T1000 (cell line): ENCODE data around the gene PAPLN.

ENCODE experiments used
- DNase-seq: peaks from one replicate; lab custom pipeline; 2025; ENCODE audit warnings: mixed read lengths; lab: John Stamatoyannopoulos, UW

PAPLN gene

DNA sequence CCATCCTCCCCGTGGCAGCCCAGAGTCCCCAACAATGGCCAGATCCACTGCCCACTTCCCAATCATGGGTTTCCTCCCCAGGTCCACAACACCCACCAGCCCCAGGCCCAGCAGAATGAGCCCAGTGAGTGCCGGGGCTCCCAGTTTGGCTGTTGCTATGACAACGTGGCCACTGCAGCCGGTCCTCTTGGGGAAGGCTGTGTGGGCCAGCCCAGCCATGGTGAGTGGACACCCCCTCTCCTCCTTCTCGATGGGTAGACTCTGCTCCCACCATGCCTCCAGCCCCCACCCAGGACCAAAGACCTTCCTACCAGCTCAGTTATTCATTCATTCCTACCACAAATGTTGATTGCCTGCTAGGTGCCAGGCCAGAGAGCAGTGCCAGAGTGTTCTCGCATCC is 23.8 kb downstream of the PAPLN start:
- no peak for DNase-seq

DNA sequence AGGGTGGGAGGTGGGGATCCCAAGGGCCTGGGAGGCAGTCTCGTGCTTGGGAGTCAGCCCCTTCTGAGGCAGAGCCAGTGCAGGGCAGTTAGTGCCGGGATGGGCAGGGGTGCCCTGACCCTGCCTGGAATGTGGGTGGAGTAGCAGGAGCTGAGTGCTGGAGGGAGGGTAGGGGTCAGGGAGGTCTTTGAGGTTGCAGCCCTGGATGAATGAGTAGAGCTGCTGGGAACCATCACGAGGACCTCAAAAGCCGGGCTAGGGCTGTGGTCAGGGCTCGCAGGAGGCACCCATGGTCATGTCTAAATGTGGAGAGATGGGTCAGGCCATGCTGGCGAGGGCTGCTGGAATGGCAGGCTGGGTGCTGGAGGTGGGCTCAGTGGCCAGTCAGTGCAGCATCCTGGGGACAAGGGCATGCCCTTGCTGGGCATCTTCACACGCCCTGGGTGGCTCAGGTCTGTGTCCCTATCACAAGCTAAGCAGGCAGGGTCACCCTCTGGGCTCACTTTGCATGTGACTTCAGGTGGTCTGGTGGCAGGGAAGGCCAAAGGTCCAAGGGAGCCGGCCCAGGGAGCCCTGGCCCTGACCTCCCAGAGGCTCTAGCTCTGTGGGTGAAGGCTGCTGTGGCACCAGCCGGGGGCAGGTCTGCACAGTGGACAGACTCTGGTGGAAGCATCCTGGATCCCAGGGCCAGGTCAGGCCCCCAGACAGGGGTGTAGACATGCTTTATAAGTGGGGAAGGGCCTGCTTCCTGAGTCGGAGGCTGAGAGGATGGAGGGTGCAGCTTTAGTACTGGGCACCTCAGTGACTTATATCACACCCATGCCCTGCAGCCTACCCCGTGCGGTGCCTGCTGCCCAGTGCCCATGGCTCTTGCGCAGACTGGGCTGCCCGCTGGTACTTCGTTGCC is 24.5 kb downstream of the PAPLN start:
- DNase-seq = no peak

DNA sequence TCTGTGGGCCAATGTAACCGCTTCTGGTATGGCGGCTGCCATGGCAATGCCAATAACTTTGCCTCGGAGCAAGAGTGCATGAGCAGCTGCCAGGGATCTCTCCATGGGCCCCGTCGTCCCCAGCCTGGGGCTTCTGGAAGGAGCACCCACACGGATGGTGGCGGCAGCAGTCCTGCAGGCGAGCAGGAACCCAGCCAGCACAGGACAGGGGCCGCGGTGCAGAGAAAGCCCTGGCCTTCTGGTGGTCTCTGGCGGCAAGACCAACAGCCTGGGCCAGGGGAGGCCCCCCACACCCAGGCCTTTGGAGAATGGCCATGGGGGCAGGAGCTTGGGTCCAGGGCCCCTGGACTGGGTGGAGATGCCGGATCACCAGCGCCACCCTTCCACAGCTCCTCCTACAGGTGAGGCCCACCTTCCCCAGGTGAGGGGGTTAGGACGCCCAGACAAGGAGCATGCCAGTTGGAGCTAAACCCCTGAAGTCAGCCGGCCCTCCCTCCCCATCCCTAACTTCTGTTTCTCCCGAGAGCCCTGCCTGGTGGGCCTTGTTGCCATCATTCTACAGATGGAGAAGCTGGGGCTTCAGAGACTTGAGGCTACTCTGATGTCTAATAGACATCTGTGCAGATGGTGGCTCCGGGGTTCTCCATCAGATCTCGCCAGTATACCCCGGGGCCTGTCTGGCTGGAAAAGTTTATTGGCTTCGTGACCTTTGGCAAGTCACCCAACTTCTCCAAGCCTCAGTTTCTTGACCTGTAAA is 25.3 kb downstream of the PAPLN start:
- DNase-seq = no peak

GRCh38 chr14:73263606-73264005 is 26.3 kb downstream of the PAPLN start:
- DNase-seq = no peak

DNA sequence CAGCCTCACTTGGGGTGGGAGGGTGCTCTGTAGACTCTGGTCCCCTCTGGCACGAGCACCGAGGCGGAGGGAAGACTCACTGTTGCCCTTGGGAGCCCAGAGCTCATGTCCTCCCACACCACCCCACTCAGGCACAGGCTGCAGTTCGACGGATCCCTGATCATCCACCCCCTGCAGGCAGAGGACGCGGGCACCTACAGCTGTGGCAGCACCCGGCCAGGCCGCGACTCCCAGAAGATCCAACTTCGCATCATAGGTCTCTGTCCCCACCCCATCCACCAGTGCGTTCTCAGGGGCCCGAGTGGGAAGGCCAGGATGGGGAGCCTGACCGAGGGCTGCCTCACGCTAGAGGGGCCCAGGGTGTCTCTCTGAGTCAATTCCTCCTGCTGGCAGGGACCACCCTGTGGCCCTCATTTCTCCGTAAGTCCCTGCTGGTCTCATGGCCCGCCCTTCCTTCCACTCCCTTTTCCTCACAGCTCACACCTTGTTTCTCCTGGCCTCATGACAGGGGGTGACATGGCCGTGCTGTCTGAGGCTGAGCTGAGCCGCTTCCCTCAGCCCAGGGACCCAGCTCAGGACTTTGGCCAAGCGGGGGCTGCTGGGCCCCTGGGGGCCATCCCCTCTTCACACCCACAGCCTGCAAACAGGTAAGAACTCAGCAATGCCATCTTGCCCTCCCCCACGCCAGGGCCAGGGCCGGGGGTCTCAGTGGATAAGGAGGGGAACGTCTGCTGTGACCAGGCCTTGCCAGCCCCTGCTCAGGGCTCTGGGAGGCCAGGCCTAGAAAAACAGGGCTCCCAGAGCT is 27.0 kb downstream of the PAPLN start:
- no peak for DNase-seq

DNA sequence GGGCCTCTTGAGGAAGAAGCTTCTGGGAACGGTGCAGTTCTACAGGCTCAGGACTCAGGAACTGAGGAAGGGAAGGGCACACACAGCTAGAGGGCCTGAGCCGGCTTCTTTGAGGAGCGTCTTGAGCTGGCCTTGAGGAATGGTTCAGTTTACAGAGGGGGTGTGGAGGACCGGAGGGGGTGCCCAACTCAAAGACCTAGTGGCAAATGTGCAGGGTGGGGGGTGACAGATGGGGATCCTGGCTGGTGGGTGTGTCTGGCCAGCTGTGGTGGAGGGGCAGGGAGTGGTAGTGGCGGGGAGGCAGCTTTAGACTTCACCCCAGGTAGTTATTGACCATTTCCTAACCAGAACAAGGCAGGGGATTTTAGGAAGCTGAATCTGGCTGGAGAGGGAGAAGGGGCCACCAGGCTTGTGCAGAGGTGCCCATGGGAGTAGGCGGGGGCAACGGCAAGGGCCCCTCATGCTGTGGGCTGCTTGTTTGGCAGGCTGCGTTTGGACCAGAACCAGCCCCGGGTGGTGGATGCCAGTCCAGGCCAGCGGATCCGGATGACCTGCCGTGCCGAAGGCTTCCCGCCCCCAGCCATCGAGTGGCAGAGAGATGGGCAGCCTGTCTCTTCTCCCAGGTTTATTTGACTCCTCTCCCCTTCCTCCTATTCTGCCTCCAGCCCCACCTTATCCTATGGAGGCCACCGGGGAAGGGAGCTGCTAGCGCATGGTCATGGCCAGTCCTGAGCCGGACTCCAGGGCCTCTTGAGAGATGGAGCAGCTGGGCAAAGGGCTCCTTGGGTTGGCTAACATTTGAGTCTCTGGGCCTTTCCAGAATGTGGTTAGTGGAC is 27.8 kb downstream of the PAPLN start:
- DNase-seq = no peak

GRCh38 chr14:73265721-73266046 is 28.4 kb downstream of the PAPLN start:
- no peak for DNase-seq

- no peak for DNase-seq
These were observed 29.0 kb downstream of the PAPLN start for GRCh38 chr14:73266317-73266716.

GRCh38 chr14:73267474-73267873 is 30.2 kb downstream of the PAPLN start:
- DNase-seq = no peak

GRCh38 chr14:73269729-73270531 is 32.6 kb downstream of the PAPLN start:
- no peak for DNase-seq

GRCh38 chr14:73272393-73272792 is 35.1 kb downstream of the PAPLN start:
- DNase-seq = no peak

DNA sequence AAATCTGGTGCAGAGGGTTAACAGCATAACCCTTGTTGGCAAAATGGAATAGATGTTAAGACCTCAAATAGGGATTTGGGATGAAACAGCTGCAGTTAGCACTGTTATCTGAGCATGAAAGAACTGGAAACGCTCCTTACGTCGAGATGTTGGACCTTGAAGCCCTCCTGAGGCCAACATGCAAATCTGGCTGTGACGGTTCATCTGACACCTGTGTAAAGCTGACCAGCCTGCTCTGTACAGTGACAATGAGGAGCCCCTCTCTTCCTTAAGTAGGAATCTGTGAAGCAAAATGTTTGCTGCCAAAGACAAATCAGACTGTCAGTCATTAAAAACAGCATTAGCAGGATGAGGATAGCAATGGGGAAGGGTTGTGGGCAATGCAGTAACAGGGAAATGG is 36.5 kb downstream of the PAPLN start:
- no peak for DNase-seq

DNA sequence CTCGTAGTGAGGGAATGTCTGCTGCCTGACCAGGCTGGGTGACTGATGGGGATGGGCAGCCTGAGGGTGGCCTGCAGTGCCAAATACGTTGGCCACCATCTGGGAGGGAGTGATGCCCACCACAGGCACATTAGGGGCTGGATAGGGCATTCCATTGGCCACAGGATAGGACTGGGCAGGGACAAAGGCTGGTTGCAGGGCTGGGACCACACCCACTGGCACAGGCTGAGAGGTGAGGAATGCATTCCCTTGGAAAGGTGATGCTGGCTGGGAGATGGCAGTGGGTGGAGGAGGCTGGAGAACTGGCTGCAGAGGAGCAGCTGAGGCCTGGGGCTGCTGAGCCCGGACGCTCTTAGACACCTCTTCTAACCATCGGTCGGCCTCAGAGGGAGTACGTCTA is 39.5 kb downstream of the PAPLN start:
- no peak for DNase-seq

- no peak for DNase-seq
These were observed 40.1 kb downstream of the PAPLN start for GRCh38 chr14:73277376-73277775.

DNA sequence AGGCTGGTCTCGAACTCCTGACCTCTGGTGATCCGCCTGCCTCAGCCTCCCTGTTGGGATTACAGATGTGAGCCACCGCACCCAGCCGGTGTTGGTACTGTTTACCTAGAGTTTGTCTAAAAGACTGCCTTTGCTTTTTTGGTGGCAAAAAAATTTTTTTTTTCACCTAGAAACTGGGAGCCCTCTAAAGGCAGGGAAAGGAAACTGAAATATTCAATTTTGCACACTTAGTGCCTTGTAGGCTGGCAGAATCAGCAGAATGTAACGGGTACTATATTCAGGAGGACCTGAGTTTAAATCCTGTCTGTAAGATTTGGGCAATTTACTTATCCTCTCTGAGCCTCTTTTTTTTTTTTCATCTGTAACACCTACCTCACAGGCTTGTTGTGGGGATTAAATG is 43.6 kb downstream of the PAPLN start:
- DNase-seq = no peak

DNA sequence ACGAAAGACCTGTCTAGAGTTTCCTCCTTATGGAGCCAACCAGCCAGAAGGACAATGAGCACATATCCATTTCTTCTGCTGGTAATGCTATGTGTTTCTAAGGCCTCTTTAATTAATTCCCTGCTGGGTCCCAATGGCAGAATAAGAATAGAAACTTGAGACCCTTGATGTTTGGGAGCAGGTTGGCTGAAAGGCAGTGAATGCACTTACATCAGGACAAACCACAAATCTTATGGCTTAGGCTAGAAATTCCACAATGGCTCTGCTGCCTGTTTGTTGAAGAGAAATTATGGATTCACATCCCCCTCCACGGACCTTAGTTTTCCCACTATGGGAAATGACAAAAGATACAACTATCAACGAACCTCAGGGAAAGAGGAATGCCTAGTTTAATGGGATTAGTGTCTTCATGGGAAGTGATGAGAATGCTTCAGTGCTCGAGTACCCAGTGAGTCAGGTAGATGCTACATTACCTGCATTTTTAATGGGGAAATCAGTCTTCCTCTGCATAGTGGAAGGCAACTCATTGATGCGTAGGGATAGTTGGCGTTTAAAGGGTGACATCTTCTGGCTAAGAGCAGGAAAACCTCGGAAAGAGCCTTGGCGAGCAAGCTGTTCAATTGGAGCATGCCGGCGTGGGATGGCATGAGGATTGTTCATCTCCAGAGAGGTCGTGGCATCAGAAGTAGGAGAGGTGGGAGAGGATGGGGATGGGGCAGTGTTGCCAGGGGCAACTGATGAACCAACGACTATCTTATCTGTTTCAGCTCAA is 46.5 kb downstream of the PAPLN start:
- DNase-seq = no peak

DNA sequence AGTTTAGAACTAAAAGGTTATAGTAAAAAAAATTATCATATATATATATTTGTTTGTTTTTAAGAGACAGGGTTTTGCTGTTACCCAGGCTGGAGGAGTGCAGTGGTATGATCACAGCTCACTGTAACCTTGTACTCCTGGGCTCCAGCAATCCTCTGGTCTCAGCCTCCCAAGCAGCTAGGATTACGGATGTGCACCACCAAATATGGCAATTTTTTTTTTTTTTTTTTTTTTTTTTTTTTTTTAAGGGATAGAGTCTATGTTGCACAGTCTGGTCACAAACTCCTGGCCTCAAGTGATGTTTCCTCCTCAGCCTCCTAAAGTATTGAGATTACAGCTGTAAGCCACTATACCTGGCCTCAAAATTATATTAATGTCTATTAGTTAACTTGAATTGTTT is 48.7 kb downstream of the PAPLN start:
- no peak for DNase-seq

DNA sequence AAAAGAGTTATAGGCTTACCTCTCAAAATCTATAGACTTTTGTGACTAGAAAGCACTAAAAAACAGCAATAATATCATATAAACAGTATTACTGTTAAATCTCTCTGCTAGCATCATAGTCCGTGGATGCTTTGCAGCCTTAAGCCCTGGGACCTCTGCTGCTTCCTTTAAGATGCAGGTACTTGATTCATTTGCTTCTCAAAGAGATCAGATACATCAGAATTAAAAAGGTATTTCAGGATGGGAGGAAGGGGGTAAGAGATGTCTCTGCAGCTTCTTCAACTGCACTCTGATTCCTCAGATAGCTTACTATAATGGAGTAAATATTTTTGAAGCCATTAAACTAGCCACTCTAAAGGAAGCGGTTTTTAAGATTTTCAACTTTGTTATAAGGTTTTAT is 49.3 kb downstream of the PAPLN start:
- no peak for DNase-seq

DNA sequence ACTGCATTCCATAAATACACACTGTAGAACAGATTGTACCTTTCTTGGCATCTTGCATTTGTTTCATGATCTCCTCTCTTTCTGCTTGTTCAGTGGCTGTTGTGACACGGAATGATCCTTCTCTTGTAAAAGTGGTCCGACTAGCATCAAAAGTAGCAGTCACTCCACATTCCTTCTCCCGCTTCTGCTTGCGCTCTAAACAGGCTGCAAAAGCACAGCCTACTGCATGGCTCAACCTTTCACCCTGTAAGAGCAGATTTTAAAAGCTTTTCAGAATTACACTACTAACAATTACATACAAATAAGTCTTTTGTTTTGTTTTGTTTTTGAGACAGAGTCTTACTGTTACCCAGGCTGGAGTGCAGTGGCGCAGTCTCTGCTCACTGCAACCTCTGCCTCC is 49.8 kb downstream of the PAPLN start:
- no peak for DNase-seq

- DNase-seq = no peak
These were observed 52.0 kb downstream of the PAPLN start for GRCh38 chr14:73289308-73289707.
